IPS-18c (cell line): ENCODE results near the gene CYP11A1.

ENCODE experiments used
- H3K4me3 ChIP-seq: 2 replicates; pipeline ENCODE4 v1.7.0; 2013; ENCODE audit warnings: low read depth, mild to moderate bottlenecking, low read length, moderate library complexity; ENCODE audit not compliant: insufficient read depth
- H3K9me3 ChIP-seq: one replicate; pipeline ENCODE4 v1.6.1; 2013; ENCODE audit warnings: mild to moderate bottlenecking, low read length, moderate library complexity; ENCODE audit not compliant: control insufficient read depth, insufficient read depth

The CYP11A1 gene

DNA sequence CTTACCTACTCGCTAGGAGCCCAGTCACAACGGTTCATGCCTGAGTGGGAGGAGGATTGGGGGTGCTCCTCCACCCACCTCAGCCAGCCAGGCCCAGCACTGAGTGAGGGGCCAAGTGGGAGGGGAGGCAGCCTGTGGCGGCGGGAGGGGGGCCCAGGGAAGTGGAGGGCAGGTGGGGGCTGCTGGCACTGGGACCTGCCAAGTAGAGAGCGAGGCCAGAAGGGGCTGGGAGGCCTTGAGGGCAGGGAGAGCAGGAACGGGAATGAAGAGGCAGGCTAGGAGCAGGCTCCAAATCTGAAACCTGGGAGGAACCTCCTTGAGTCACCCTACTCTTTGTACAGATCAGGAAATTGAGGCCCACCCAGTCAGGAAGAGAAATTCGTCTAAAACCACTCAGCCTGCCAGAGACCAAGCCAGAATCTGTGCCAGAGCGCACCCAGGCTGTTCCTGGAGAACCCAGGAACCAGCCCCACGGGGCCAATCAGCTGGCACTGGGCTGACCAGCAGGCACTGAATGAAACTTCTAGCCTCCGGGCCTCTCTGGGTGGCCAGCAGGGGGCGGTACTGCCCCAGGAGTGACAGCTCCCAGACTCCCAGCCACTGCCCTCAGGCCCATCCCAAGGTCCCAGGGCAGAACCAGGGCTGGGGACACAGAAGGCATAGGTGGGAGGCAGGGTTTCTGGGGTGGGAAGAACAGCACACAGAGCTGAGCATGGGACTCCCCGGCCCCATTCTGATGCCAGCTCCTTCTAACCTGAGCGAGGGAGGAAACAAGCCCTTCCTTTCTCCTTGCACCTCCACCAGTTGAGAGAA, 14.8 kb upstream of the CYP11A1 start:
- H3K9me3 ChIP-seq: no peaks in the 10 kb centered on the region
- H3K4me3 ChIP-seq: no peak overlapping the region

GRCh38 chr15:74381481-74381880, 14.0 kb upstream of the CYP11A1 start:
- no peak overlapping the region for H3K4me3 ChIP-seq
- H3K9me3 ChIP-seq: no peaks in the 10 kb centered on the region

DNA sequence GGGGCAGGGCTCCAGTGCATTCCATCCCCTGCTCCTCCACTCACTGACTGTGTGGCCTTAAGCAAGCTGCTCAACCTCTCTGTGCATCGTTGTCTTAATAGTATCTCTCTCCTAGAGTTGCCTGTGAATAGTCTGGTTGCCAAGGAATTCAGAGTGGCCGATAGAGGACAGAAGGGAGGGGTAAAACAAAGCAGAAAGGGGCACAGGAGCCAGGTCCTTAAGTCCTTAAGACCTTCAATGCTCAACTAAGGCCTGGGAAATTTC, 13.7 kb upstream of the CYP11A1 start:
- Histone ChIP-seq H3K9me3 (no peaks in the 10 kb centered on the region), H3K4me3 (no peak overlapping the region)

- Histone ChIP-seq H3K9me3 (no peaks in the 10 kb centered on the region), H3K4me3 (no peak overlapping the region)
Observed at GRCh38 chr15:74380361-74381189, 13.1 kb upstream of the CYP11A1 start.

DNA sequence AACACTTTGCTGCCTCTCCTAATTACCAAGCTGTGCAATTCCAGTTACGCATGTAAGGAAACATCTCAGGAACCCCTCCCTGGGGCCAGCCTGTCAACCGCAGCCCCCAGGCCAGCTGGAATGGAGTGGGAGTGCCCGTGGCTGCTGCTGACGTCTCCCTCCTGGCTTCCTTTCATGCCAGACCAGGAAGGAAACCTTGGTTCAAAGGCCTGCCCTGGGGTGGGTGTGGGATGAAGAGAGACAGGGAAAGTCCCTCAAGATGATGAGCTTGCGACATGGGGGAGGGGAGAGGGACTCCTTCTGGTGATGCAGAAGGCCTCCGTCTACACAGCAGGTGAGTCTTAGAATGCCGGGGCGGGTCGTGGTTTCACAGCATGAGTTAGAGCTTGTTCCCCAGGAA, 11.4 kb upstream of the CYP11A1 start:
- H3K9me3 ChIP-seq: no peaks in the 10 kb centered on the region

GRCh38 chr15:74377831-74378766, 10.7 kb upstream of the CYP11A1 start:
- Histone ChIP-seq H3K4me3 (no peak overlapping the region), H3K9me3 (no peaks in the 10 kb centered on the region)

More for the DNA sequence above, 11.4 kb upstream of the CYP11A1 start:
- no peak overlapping the region for H3K4me3 ChIP-seq

GRCh38 chr15:74376825-74377581, 9.6 kb upstream of the CYP11A1 start:
- no peak overlapping the region for H3K4me3 ChIP-seq
- no peaks in the 10 kb centered on the region for H3K9me3 ChIP-seq

- Histone ChIP-seq H3K4me3 (no peak overlapping the region), H3K9me3 (no peaks in the 10 kb centered on the region)
Observed at GRCh38 chr15:74376226-74376625, 8.8 kb upstream of the CYP11A1 start.

DNA sequence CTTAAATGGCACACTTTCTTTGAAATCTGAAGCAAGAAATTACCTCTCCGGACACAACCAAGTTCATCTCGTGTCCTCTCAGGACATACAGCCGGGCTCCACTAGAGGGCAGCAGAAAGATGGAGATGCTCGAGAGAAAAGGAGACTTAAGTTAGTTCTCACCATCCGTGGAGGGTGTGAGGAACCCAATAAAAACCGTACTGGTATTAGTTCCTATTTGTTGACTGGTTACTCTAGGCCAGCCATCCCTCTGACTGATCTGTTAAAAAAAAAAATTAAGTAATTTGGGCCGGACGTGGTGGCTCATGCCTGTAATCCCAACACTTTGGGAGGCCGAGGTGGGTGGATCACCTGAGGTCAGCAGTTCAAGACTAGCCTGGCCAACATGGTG, 7.9 kb upstream of the CYP11A1 start:
- Histone ChIP-seq H3K9me3 (no peaks in the 10 kb centered on the region), H3K4me3 (peak overlapping the region; percentile 73; the same call in 1 of the 2 replicates)

GRCh38 chr15:74374648-74375302, 7.3 kb upstream of the CYP11A1 start:
- peak overlapping the region; percentile 73 for H3K4me3 ChIP-seq
- no peaks in the 10 kb centered on the region for H3K9me3 ChIP-seq

- peak overlapping the region; percentile 73 for H3K4me3 ChIP-seq
Observed at GRCh38 chr15:74373731-74374647, 6.5 kb upstream of the CYP11A1 start.

DNA sequence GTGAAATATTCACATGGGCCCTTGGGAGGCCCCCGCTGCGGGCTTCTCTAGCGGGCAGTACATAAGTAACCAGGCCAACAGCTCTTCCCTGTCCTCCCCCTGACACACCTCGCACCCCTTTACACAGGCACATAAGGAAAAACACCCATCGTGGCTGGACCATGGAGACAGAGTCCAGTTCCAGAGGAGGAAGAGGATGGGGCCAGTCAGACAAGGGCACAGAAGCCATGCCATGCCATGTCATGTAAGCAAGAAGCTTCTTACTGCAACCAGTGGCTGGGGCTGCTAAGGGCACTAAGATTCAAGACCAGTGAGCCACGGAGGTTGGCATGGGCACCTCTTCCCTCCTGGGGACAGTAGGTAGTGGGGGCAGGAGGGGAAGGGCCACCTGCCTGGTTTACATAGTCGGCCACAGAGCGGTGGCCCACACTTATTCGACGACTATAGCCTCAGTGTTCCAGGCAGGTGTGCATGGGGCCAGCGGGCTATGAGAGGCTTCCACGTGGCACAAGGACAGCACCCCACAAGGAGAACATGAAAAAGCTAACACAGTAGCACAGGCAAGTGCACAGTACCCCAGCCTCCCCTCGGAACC, 5.7 kb upstream of the CYP11A1 start:
- Histone ChIP-seq H3K4me3 (no peak overlapping the region; the same call in 1 of the 2 replicates), H3K9me3 (no peaks in the 10 kb centered on the region)

More at GRCh38 chr15:74373731-74374647, 6.5 kb upstream of the CYP11A1 start:
- H3K9me3 ChIP-seq: no peaks in the 10 kb centered on the region

DNA sequence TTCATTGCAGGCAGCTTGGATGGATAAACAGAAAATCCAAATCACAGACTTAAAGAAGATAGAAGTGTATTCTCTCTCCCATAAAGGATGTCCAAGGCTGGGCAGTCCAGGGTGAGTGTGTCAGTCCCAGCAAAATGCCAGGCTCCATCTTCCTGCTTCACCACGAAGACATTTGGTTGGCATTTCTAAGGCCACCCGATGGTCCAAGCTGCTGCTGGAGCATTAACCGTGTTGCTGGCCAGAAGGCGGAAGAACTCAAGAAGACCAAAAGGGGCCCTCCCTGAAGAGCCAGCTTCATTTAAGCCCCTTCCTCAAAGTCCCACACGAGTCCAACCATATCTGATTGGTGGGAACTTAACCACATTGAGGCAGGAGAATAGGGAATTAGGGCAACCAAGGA, 3.0 kb upstream of the CYP11A1 start:
- Histone ChIP-seq H3K4me3 (no peak overlapping the region), H3K9me3 (no peaks in the 10 kb centered on the region)

DNA sequence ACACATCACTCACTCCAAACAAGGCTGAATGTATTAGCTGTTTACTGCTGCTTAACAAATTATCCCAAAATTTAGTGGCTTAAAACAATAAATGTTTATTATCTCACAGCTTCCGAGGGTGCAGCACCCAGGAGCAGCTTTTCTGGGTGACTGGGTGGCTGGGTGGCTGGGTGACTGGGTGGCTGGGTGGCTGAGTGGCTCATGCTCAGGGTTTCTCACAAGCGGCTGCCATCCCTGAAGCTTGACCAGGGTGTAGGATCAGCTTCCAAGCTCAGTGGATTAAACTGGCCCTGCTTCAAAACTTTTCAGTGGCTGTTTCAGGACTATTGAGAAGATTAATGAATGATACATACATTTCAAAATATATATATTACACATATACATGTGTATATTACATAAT, 2.3 kb upstream of the CYP11A1 start:
- H3K4me3 ChIP-seq: no peak overlapping the region
- H3K9me3 ChIP-seq: no peaks in the 10 kb centered on the region

GRCh38 chr15:74369084-74369745, 1.8 kb upstream of the CYP11A1 start:
- Histone ChIP-seq H3K9me3 (no peaks in the 10 kb centered on the region), H3K4me3 (no peak overlapping the region)
